GM19468 (cell line): ENCODE measurements around the gene GSG1L.

Source experiments
- ATAC-seq: cut with Tn5 transposase; IDR thresholded peaks from one replicate; pipeline ENCODE4 v1.9.1; 2021; ENCODE audit warnings: mild to moderate bottlenecking, moderate library complexity, moderate number of reproducible peaks; ENCODE audit not compliant: unreplicated experiment; ENCODE audit errors: extremely low read depth

GSG1L gene

GRCh38 chr16:28092721-28093384, 29.3 kb upstream of the GSG1L start:
- ATAC-seq = no peak

GRCh38 chr16:28091656-28092055, 28.1 kb upstream of the GSG1L start:
- ATAC-seq = no peak

GRCh38 chr16:28090646-28091377, 27.3 kb upstream of the GSG1L start:
- no peak for ATAC-seq

GRCh38 chr16:28089992-28090365, 26.5 kb upstream of the GSG1L start:
- no peak for ATAC-seq

GRCh38 chr16:28089205-28089991, 25.9 kb upstream of the GSG1L start:
- ATAC-seq = no peak

- no peak for ATAC-seq
These were observed 24.3 kb upstream of the GSG1L start for GRCh38 chr16:28087675-28088300.

GRCh38 chr16:28087140-28087660, 23.7 kb upstream of the GSG1L start:
- no peak for ATAC-seq

GRCh38 chr16:28086186-28087139, 22.9 kb upstream of the GSG1L start:
- no peak for ATAC-seq

GRCh38 chr16:28085389-28086171, 22.1 kb upstream of the GSG1L start:
- ATAC-seq = no peak

GRCh38 chr16:28084209-28084608, 20.7 kb upstream of the GSG1L start:
- ATAC-seq = no peak

- ATAC-seq = no peak
These were observed 19.1 kb upstream of the GSG1L start for GRCh38 chr16:28082624-28083023.

GRCh38 chr16:28081391-28081968, 18.0 kb upstream of the GSG1L start:
- ATAC-seq = no peak

- ATAC-seq = no peak
These were observed 14.7 kb upstream of the GSG1L start for GRCh38 chr16:28078261-28078660.

- ATAC-seq = no peak
These were observed 10.3 kb upstream of the GSG1L start for GRCh38 chr16:28073836-28074235.

- ATAC-seq = no peak
These were observed 8.6 kb upstream of the GSG1L start for GRCh38 chr16:28072087-28072486.

- ATAC-seq = no peak
These were observed 6.7 kb upstream of the GSG1L start for GRCh38 chr16:28069971-28070794.

GRCh38 chr16:28068976-28069375, 5.5 kb upstream of the GSG1L start:
- ATAC-seq = no peak
